K562 (cell line): ENCODE data around the gene KCNN4. TPM values are rescaled to one million over a fixed set of nuclear protein-coding genes. Genes with fewer than 3 reads are reported as not detected.

Source experiments
- CHD4 ChIP-seq: fragments of 200-600 bp; sonication (generic); IDR thresholded peaks from 3 replicates; pipeline ENCODE4 v1.6.1; 2012; ENCODE audit warnings: low read depth, mild to moderate bottlenecking, mixed read lengths, low read length, inconsistent platforms; ENCODE audit not compliant: insufficient read depth, insufficient replicate concordance, poor library complexity, severe bottlenecking
- ESRRB ChIP-seq: fragments of 250-450 bp; sonication (Bioruptor Pico); IDR thresholded peaks from 2 replicates; pipeline ENCODE4 v1.5.0; 2020; ENCODE audit warnings: mild to moderate bottlenecking, moderate library complexity, borderline replicate concordance
- HMG20A ChIP-seq: fragments of 450-650 bp; formaldehyde crosslinking; conservative IDR thresholded peaks from 2 replicates; pipeline ENCODE4 v1.4.0; 2020; ENCODE audit warnings: mild to moderate bottlenecking, mixed read lengths
- KAT2B ChIP-seq: IDR thresholded peaks from one replicate; pipeline ENCODE4 v1.6.1; 2012; ENCODE audit warnings: low read depth, mild to moderate bottlenecking, control low read depth, inconsistent platforms, low read length, moderate library complexity
- KDM4B ChIP-seq, 2 experiments: fragments of 450-650 bp in 1 of 2; sonication (generic) in 1 of 2; IDR thresholded peaks; 2 replicates each; pipeline ENCODE4 v1.6.1; 2016 to 2017; ENCODE audit warnings: borderline replicate concordance in 2 of 2, antibody characterized with exemption in 1 of 2, low read depth in 1 of 2, mild to moderate bottlenecking in 1 of 2
- MAFF ChIP-seq: IDR thresholded peaks from 2 replicates; pipeline ENCODE4 v1.6.1; 2012; ENCODE audit warnings: low read length, improper control_type of control experiment
- MAFG ChIP-seq: fragments of 450-650 bp; conservative IDR thresholded peaks from 2 replicates; pipeline ENCODE4 v1.6.1; 2016; ENCODE audit warnings: missing genetic modification characterization, missing compliant biosample characterization
- MTA1 ChIP-seq: fragments of 450-650 bp; IDR thresholded peaks from 2 replicates; pipeline ENCODE4 v1.6.1; 2017; ENCODE audit warnings: borderline replicate concordance
- NELFE ChIP-seq: IDR thresholded peaks from 2 replicates; pipeline ENCODE4 v1.6.1; 2011; ENCODE audit warnings: mild to moderate bottlenecking; ENCODE audit not compliant: insufficient read depth, insufficient read length
- NFIX ChIP-seq: fragments of 250-450 bp; sonication (Bioruptor Pico); IDR thresholded peaks from 2 replicates; pipeline ENCODE4 v1.4.0; 2020; ENCODE audit warnings: low read depth, mild to moderate bottlenecking, moderate library complexity
- RAD51 ChIP-seq: fragments of 450-650 bp; IDR thresholded peaks from 2 replicates; pipeline ENCODE4 v1.7.1; 2016; ENCODE audit warnings: low read depth, mild to moderate bottlenecking, borderline replicate concordance
- RBM34 ChIP-seq: fragments of 200-400 bp; formaldehyde crosslinking; IDR thresholded peaks from 2 replicates; pipeline ENCODE4 v1.6.1; 2018; ENCODE audit warnings: low read length, borderline replicate concordance; ENCODE audit not compliant: insufficient read depth
- SIRT6 ChIP-seq: IDR thresholded peaks from one replicate; pipeline ENCODE4 v1.6.1; 2012; ENCODE audit warnings: low read depth, mild to moderate bottlenecking, control low read depth, inconsistent platforms, low read length, moderate library complexity
- SMARCB1 ChIP-seq: IDR thresholded peaks from 2 replicates; pipeline ENCODE4 v1.6.1; 2011; ENCODE audit warnings: improper control_type of control experiment, low read depth; ENCODE audit not compliant: insufficient read length
- SMC3 ChIP-seq: conservative IDR thresholded peaks from 2 replicates; pipeline ENCODE4 v1.6.1; 2011; ENCODE audit warnings: low read depth, low read length, improper control_type of control experiment; ENCODE audit not compliant: insufficient read depth
- SUPT5H ChIP-seq: fragments of 450-650 bp; IDR thresholded peaks from 2 replicates; pipeline ENCODE4 v1.6.1; 2016
- TFE3 ChIP-seq: fragments of 450-650 bp; formaldehyde crosslinking; IDR thresholded peaks from 2 replicates; pipeline ENCODE4 v1.4.0; 2020; ENCODE audit warnings: mild to moderate bottlenecking, mixed read lengths
- ZNF445 ChIP-seq: fragments of 250-450 bp; sonication (Bioruptor Pico); IDR thresholded peaks from 2 replicates; pipeline ENCODE4 v1.4.0; 2020; ENCODE audit warnings: low read depth, mild to moderate bottlenecking, moderate library complexity
- ZNF512 ChIP-seq: IDR thresholded peaks from 2 replicates; pipeline ENCODE4 v1.6.1; 2016; ENCODE audit warnings: missing genetic modification characterization, missing compliant biosample characterization
- ZNF668 ChIP-seq: fragments of 250-450 bp; sonication (Bioruptor Pico); IDR thresholded peaks from 2 replicates; pipeline ENCODE4 v1.8.0; 2022; ENCODE audit warnings: mild to moderate bottlenecking, inconsistent platforms
- polyA plus RNA-seq, 8 experiments: library from polyadenylated mRNA; depleted of rRNA in 4 of 8; stranded (reverse) in 5 of 8; unstranded in 3 of 8; fragments of >200 nt; fragmentation: Nextera tagmentation in 2 of 8; fragmentation: Illumina TruSeq in 1 of 8; extraction: Ambion mirVana in 2 of 8; extraction: Trizol in 1 of 8; gene quantifications; 2 replicates each; pipeline versions ENCODE4 v1.2.1 to v1.2.3, GENCODE V29; 2011 to 2014; ENCODE audit warnings: inconsistent platforms in 1 of 8, missing spikeins in 1 of 8
- total RNA-seq, 7 experiments: library from RNA; depleted of rRNA in 6 of 7; stranded (reverse); fragments of >200 nt in 6 of 7; fragmentation: Illumina TruSeq in 2 of 7; extraction: Trizol in 2 of 7; gene quantifications; 2 replicates each; pipeline versions ENCODE4 v1.2.1 to v1.2.3, GENCODE V29; 2011 to 2021; ENCODE audit warnings: low replicate concordance in 1 of 7
- TF ChIP-seq, protein P1 (sequence below): fragments of 250-450 bp; sonication (Bioruptor Pico); IDR thresholded peaks from 2 replicates; pipeline ENCODE4 v1.4.0; 2020

The KCNN4 gene
- total and polyA plus RNA-seq, 9 of the 15 experiments (the other 6 are each of a cell fraction or from before 2014, with no cell fraction given): 0.53 to 37.7 (median 25.9) TPM

GRCh38 chr19:43754503-43755255 lies 26.1 kb downstream of the KCNN4 start, which contains the start of gene SMG9 (continued):
- TF ChIP-seq TFE3 (CRISPR knock-in tag): no peak
- no peak for TF ChIP-seq NELFE
- TF ChIP-seq ZNF445 (CRISPR knock-in tag): no peak
- TF ChIP-seq RBM34: no peak
- TF ChIP-seq SMC3: no peak
- TF ChIP-seq CHD4: no peak
- TF ChIP-seq SIRT6: no peak
- TF ChIP-seq MAFF: no peak
- no peak; the same call in 1 of the 2 replicates for TF ChIP-seq NFIX (CRISPR knock-in tag)
- TF ChIP-seq, protein P1, sequence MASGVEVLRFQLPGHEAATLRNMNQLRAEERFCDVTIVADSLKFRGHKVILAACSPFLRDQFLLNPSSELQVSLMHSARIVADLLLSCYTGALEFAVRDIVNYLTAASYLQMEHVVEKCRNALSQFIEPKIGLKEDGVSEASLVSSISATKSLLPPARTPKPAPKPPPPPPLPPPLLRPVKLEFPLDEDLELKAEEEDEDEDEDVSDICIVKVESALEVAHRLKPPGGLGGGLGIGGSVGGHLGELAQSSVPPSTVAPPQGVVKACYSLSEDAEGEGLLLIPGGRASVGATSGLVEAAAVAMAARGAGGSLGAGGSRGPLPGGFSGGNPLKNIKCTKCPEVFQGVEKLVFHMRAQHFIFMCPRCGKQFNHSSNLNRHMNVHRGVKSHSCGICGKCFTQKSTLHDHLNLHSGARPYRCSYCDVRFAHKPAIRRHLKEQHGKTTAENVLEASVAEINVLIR: no peak
- no peak for TF ChIP-seq ZNF512 (tag)
- TF ChIP-seq MTA1: no peak
- no peak for TF ChIP-seq HMG20A (CRISPR knock-in tag)
- TF ChIP-seq KDM4B (IDR thresholded peaks at IDR 0.05; ENCODE audit: borderline replicate concordance in 2 of 2, low read depth in 1 of 2): no peak; a peak in 1 of 4 replicates
- peak; percentile 98 for TF ChIP-seq SUPT5H
- no peak for TF ChIP-seq SMARCB1
- no peak for TF ChIP-seq RAD51
- no peak for TF ChIP-seq ESRRB
- no peak for TF ChIP-seq ZNF668
- no peak for TF ChIP-seq KAT2B
- no peak for TF ChIP-seq MAFG (tag)
